Osteoblast (primary cell): ENCODE measurements around the gene PCDH9. TPM values are rescaled to one million over a fixed set of nuclear protein-coding genes. Genes with fewer than 3 reads are reported as not detected.

Experiments used
- DNase-seq: peaks from one replicate; pipeline ENCODE4 v3.0.0; 2011; ENCODE audit warnings: low spot score, mixed read lengths; ENCODE audit not compliant: insufficient read length; ENCODE audit errors: missing footprints
- H2AFZ ChIP-seq: 2 replicates; pipeline ENCODE4 v1.6.0; 2011; ENCODE audit warnings: mild to moderate bottlenecking, low read length
- H3K27ac ChIP-seq: 2 replicates; pipeline ENCODE4 v1.5.1; 2011; ENCODE audit warnings: mild to moderate bottlenecking, low read depth, low read length, moderate library complexity
- H3K27me3 ChIP-seq: 2 replicates; pipeline ENCODE4 v1.6.0; 2012; ENCODE audit warnings: mild to moderate bottlenecking, control low read depth, inconsistent platforms, low read length, moderate library complexity; ENCODE audit not compliant: insufficient read depth
- H3K36me3 ChIP-seq: 2 replicates; pipeline ENCODE4 v1.5.1; 2011; ENCODE audit warnings: mild to moderate bottlenecking, low read length, control low read depth, moderate library complexity; ENCODE audit not compliant: insufficient read depth
- H3K4me1 ChIP-seq: 2 replicates; pipeline ENCODE4 v1.5.1; 2011; ENCODE audit warnings: mild to moderate bottlenecking, low read length, control low read depth, moderate library complexity; ENCODE audit not compliant: insufficient read depth
- H3K4me2 ChIP-seq: 2 replicates; pipeline ENCODE4 v1.6.0; 2011; ENCODE audit warnings: mild to moderate bottlenecking, low read length; ENCODE audit not compliant: insufficient read depth
- H3K4me3 ChIP-seq: fragments of 200-600 bp; sonication (generic); 3 replicates; pipeline ENCODE4 v1.5.1; 2012; ENCODE audit warnings: mild to moderate bottlenecking, low read length, inconsistent platforms; ENCODE audit not compliant: insufficient read depth
- H3K79me2 ChIP-seq: 2 replicates; pipeline ENCODE4 v1.6.0; 2012; ENCODE audit warnings: mild to moderate bottlenecking, low read length, control low read depth, inconsistent platforms; ENCODE audit not compliant: insufficient read depth
- H3K9me3 ChIP-seq: 2 replicates; pipeline ENCODE4 v1.5.1; 2011; ENCODE audit warnings: low read depth, low read length, control low read depth
- H4K20me1 ChIP-seq: 2 replicates; pipeline ENCODE4 v1.6.0; 2012; ENCODE audit warnings: mild to moderate bottlenecking, low read length, control low read depth; ENCODE audit not compliant: insufficient read depth
- CTCF ChIP-seq: IDR thresholded peaks from 2 replicates; pipeline ENCODE4 v1.5.1; 2011; ENCODE audit warnings: mild to moderate bottlenecking, low read depth, low read length, moderate library complexity; ENCODE audit errors: extremely low read depth
- total RNA-seq: library from RNA; depleted of rRNA; stranded (reverse); fragments of >200 nt; gene quantifications from 2 replicates; pipeline ENCODE4 v1.2.3, GENCODE V29; 2012

The PCDH9 gene
- total RNA-seq, 1 donor, result 1.1 TPM

GRCh38 chr13:67125681-67126080, 104.5 kb downstream of the PCDH9 start:
- Histone ChIP-seq H3K27ac (no peak overlapping the region), H3K27me3 (no peaks in the 10 kb centered on the region), H3K9me3 (no peaks in the 10 kb centered on the region), H3K79me2 (no peaks in the 10 kb centered on the region), H3K4me2 (no peak overlapping the region), H4K20me1 (no peaks in the 10 kb centered on the region), H3K4me3 (no peak overlapping the region), H3K4me1 (no peaks in the 10 kb centered on the region), H3K36me3 (no peaks in the 10 kb centered on the region), H2AFZ (no peak overlapping the region)
- no peak for TF ChIP-seq CTCF
- DNase-seq, result no peak

GRCh38 chr13:67123165-67123564, 107.0 kb downstream of the PCDH9 start:
- Histone ChIP-seq H3K9me3 (no peaks in the 10 kb centered on the region), H3K4me1 (no peaks in the 10 kb centered on the region), H3K27ac (no peak overlapping the region), H3K36me3 (no peaks in the 10 kb centered on the region), H3K4me2 (no peak overlapping the region), H4K20me1 (no peaks in the 10 kb centered on the region), H2AFZ (no peak overlapping the region), H3K79me2 (no peaks in the 10 kb centered on the region), H3K27me3 (no peaks in the 10 kb centered on the region), H3K4me3 (no peak overlapping the region)
- TF ChIP-seq CTCF, result no peak
- DNase-seq, result no peak

- Histone ChIP-seq H2AFZ (no peak overlapping the region), H3K36me3 (no peaks in the 10 kb centered on the region), H3K4me2 (no peak overlapping the region), H3K79me2 (no peaks in the 10 kb centered on the region), H3K4me3 (no peak overlapping the region), H3K27ac (no peak overlapping the region), H3K4me1 (no peaks in the 10 kb centered on the region), H3K27me3 (no peaks in the 10 kb centered on the region), H4K20me1 (no peaks in the 10 kb centered on the region), H3K9me3 (no peaks in the 10 kb centered on the region)
- no peak for DNase-seq
- TF ChIP-seq CTCF, result no peak
Measured at GRCh38 chr13:67122251-67122650, 107.9 kb downstream of the PCDH9 start.

- DNase-seq, result no peak
- Histone ChIP-seq H3K9me3 (no peaks in the 10 kb centered on the region), H2AFZ (no peak overlapping the region), H3K4me2 (no peak overlapping the region), H3K27ac (no peak overlapping the region), H3K4me3 (no peak overlapping the region), H3K4me1 (no peaks in the 10 kb centered on the region), H3K36me3 (no peaks in the 10 kb centered on the region), H4K20me1 (no peaks in the 10 kb centered on the region), H3K79me2 (no peaks in the 10 kb centered on the region), H3K27me3 (no peaks in the 10 kb centered on the region)
- no peak for TF ChIP-seq CTCF
Measured at GRCh38 chr13:67120872-67121531, 109.1 kb downstream of the PCDH9 start.
